Prostate gland (tissue), 2 donors: ENCODE results near the gene CCR6. TPM values are rescaled to one million over a fixed set of nuclear protein-coding genes. Genes with fewer than 3 reads are reported as not detected.

Experiments
- DNase-seq: peaks from one replicate; pipeline ENCODE4 v3.0.0-alpha.2; 2019; ENCODE audit warnings: low spot score
- H3K27ac ChIP-seq, 2 donors: fragments of 200-600 bp; sonication (generic); 2 replicates each; pipeline ENCODE4 v1.5.1; 2017 to 2019
- H3K27me3 ChIP-seq: fragments of 200-600 bp; sonication (generic); replicated peaks from 2 replicates; pipeline ENCODE4 v1.5.1; 2019; ENCODE audit not compliant: insufficient read depth
- H3K36me3 ChIP-seq, 2 donors: fragments of 200-600 bp; sonication (generic); 1 replicate in 1 of 2; 2 replicates in 1 of 2; pipeline versions ENCODE4 v1.5.1 to v1.8.1; 2017 to 2019
- H3K4me1 ChIP-seq: fragments of 200-600 bp; sonication (generic); replicated peaks from 2 replicates; pipeline ENCODE4 v1.5.1; 2019
- H3K4me3 ChIP-seq, 2 donors: fragments of 200-600 bp; sonication (generic); 2 replicates each; pipeline ENCODE4 v1.5.1; 2017 to 2019
- H3K9me3 ChIP-seq: fragments of 200-600 bp; sonication (generic); 2 replicates; pipeline ENCODE4 v1.5.1; 2017
- CTCF ChIP-seq, 4 experiments: fragments of 200-600 bp in 2 of 4; fragments of 450-650 bp in 2 of 4; sonication (generic) in 2 of 4; IDR thresholded peaks; 1 replicate in 3 of 4; 2 replicates in 1 of 4; pipeline ENCODE4 v1.5.1; 2016 to 2019; ENCODE audit warnings: antibody characterized with exemption in 4 of 4, mild to moderate bottlenecking in 2 of 4, moderate library complexity in 2 of 4
- POLR2A ChIP-seq: fragments of 450-650 bp; IDR thresholded peaks from one replicate; pipeline ENCODE4 v1.6.1; 2016; ENCODE audit warnings: antibody characterized with exemption, mild to moderate bottlenecking
- POLR2AphosphoS5 ChIP-seq: sonication (generic); formaldehyde crosslinking; IDR thresholded peaks from one replicate; pipeline ENCODE4 v1.6.1; 2017; ENCODE audit warnings: antibody characterized with exemption
- WGBS: methylation state at CpG from one replicate; pipeline ENCODE4 v1.1.5; 2018; 5-methylcytosine and 5-hydroxymethylcytosine counted together
- intact Hi-C: fragments of 100-400 bp; cut with DNase I; formaldehyde crosslinking; loops from one replicate; pipeline ENCODE4 v1.14.2; 2022
- total RNA-seq, 2 donors: library from RNA; depleted of rRNA; stranded (reverse); fragments of >200 nt; gene quantifications; one replicate each; pipeline ENCODE4 v1.1.0, GENCODE V29; 2016

CCR6 gene
- total RNA-seq, 2 donors from 2014 or later = not detected

GRCh38 chr6:167145461-167145860 is 22.6 kb downstream of the CCR6 start:
- TF ChIP-seq POLR2A (no peak), POLR2AphosphoS5 (no peak), CTCF (IDR thresholded peaks at IDR 0.05) (no peak)
- no peak for DNase-seq
- Histone ChIP-seq H3K27me3 (no peaks in the 10 kb centered on the region), H3K9me3 (no peaks in the 10 kb centered on the region), H3K27ac (no peak overlapping the region), H3K4me3 (no peak overlapping the region), H3K36me3 (no peaks in the 10 kb centered on the region), H3K4me1 (no peaks in the 10 kb centered on the region)
- intact Hi-C loops = no loop called here
- 90% methylated on average over 10 of the region's 12 CpGs for WGBS

GRCh38 chr6:167146135-167146534 is 23.2 kb downstream of the CCR6 start:
- 79% methylated on average over 15 of the region's 15 CpGs for WGBS
- no peak overlapping the region for H3K4me3 ChIP-seq
- intact Hi-C loops = no loop called here
- H3K27me3 ChIP-seq = no peaks in the 10 kb centered on the region
- DNase-seq = no peak
- H3K9me3 ChIP-seq = no peaks in the 10 kb centered on the region
- no peaks in the 10 kb centered on the region for H3K36me3 ChIP-seq
- no peak for TF ChIP-seq POLR2A
- TF ChIP-seq POLR2AphosphoS5 = no peak
- no peak for TF ChIP-seq CTCF (IDR thresholded peaks at IDR 0.05)
- H3K4me1 ChIP-seq = no peaks in the 10 kb centered on the region
- H3K27ac ChIP-seq = no peak overlapping the region

GRCh38 chr6:167146977-167147376 is 24.1 kb downstream of the CCR6 start:
- no peak for TF ChIP-seq CTCF (IDR thresholded peaks at IDR 0.05)
- no peak for TF ChIP-seq POLR2A
- TF ChIP-seq POLR2AphosphoS5 = no peak
- Histone ChIP-seq H3K4me1 (no peaks in the 10 kb centered on the region), H3K36me3 (no peaks in the 10 kb centered on the region), H3K27ac (no peak overlapping the region), H3K27me3 (no peaks in the 10 kb centered on the region), H3K4me3 (no peak overlapping the region), H3K9me3 (no peaks in the 10 kb centered on the region)
- intact Hi-C loops = no loop called here
- no peak for DNase-seq
- WGBS = 27% methylated on average over 16 of the region's 16 CpGs

GRCh38 chr6:167148021-167148420 is 25.1 kb downstream of the CCR6 start:
- Histone ChIP-seq H3K27ac (no peak overlapping the region), H3K4me1 (no peaks in the 10 kb centered on the region), H3K4me3 (no peak overlapping the region), H3K9me3 (no peaks in the 10 kb centered on the region), H3K27me3 (no peaks in the 10 kb centered on the region), H3K36me3 (no peaks in the 10 kb centered on the region)
- intact Hi-C loops = no loop called here
- no peak for TF ChIP-seq POLR2AphosphoS5
- TF ChIP-seq CTCF (IDR thresholded peaks at IDR 0.05) = no peak
- no peak for TF ChIP-seq POLR2A
- no peak for DNase-seq

- Histone ChIP-seq H3K4me1 (no peaks in the 10 kb centered on the region), H3K36me3 (no peaks in the 10 kb centered on the region), H3K27me3 (no peaks in the 10 kb centered on the region), H3K9me3 (no peaks in the 10 kb centered on the region), H3K4me3 (no peak overlapping the region), H3K27ac (no peak overlapping the region)
- TF ChIP-seq POLR2A = no peak
- intact Hi-C loops = no loop called here
- DNase-seq = no peak
- 57% methylated on average over 5 of the region's 5 CpGs for WGBS
Observed at GRCh38 chr6:167148997-167149396, 26.1 kb downstream of the CCR6 start.
